HG03432 (cell line): Measurements from ENCODE around the gene MIAT.

Experiments
- ATAC-seq: cut with Tn5 transposase; IDR thresholded peaks from one replicate; pipeline ENCODE4 v1.9.1; 2021; ENCODE audit warnings: mild to moderate bottlenecking, moderate library complexity; ENCODE audit not compliant: unreplicated experiment

Gene MIAT

DNA sequence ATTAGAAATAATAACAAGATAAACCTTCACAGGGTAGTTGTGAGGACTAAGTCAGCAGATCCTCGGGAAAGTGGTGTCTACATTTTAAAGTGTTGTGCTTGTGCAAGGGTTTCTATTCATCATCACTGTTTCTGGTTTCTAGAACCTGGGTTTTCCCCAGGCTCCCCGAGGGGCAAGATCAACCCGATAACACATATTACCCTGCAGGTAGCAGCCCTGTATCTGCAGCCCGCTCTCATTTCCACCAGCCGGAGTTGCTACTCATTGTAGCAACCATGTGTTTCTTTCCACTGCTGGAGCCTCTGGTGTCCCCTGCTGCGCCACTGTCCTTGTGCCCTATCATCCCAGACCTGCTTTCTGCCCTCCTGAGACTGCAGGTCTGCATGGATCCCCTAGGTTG is 67.0 kb downstream of the MIAT start:
- ATAC-seq = no peak

DNA sequence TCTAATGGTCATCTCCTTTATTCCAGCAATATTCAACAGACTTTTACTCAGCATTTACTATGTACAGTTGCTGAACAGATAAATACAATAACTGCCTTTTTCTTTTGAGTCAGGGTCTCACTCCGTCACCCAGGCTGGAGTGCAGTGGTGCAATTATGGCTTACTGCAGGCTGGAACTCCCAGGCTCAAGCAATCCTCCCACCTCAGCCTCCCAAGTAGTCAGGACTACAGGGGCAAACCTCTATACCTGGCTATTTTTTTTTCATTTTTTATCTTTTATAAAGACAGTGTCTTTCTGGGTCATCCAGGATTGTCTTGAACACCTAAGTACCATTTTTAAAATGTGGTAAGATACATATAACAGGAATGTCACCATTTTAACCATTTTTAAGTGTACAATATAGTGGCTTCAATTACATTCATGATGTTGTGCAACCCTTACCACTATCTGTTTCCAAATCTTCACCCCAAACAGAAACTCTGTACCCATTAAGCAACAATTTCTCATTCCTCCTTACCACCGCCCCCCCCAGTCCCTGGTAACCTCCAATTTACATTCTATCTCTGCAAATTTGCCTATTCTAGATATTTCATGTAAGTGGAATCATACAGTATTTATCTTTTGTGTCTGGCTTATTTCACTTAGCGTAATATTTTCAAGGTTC is 67.8 kb downstream of the MIAT start:
- no peak for ATAC-seq
